GM12875 (cell line): ENCODE results near the gene NMNAT3.
"Not testable (repeated sequence)": the region's sequence is repeated elsewhere in the genome, so short reads cannot be mapped to it uniquely, and the experiment has no call there.

Experiments
- H3K4me3 ChIP-seq: one replicate; pipeline ENCODE4 v1.5.1; 2011; ENCODE audit warnings: low read depth, low read length, control low read depth
- TF ChIP-seq, protein P1 (sequence below): IDR thresholded peaks from 2 replicates; pipeline ENCODE4 v1.5.1; 2011; ENCODE audit warnings: low read depth, mild to moderate bottlenecking, control low read depth, inconsistent platforms, low read length, moderate library complexity, borderline replicate concordance; ENCODE audit not compliant: insufficient read depth

Gene NMNAT3

DNA sequence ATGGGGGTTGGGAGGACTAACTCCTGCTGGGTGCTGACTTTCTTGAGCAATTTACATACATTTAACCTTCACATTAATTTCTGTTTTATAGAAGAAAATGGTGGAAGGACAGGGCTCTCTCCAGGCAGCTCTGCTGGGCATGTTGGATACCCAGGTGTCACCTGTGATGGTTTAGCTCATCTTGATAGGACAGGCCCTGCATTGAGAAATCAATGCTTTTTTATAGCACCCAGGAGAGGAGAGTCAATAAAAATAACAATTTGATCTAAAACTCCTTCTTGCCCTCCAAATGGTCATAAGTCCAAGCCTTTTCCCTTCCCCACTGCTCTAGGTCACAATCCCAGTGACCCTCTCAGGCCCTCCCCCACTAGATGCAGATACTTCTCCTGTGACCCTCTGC lies 90.0 kb downstream of the NMNAT3 start:
- TF ChIP-seq, protein P1, sequence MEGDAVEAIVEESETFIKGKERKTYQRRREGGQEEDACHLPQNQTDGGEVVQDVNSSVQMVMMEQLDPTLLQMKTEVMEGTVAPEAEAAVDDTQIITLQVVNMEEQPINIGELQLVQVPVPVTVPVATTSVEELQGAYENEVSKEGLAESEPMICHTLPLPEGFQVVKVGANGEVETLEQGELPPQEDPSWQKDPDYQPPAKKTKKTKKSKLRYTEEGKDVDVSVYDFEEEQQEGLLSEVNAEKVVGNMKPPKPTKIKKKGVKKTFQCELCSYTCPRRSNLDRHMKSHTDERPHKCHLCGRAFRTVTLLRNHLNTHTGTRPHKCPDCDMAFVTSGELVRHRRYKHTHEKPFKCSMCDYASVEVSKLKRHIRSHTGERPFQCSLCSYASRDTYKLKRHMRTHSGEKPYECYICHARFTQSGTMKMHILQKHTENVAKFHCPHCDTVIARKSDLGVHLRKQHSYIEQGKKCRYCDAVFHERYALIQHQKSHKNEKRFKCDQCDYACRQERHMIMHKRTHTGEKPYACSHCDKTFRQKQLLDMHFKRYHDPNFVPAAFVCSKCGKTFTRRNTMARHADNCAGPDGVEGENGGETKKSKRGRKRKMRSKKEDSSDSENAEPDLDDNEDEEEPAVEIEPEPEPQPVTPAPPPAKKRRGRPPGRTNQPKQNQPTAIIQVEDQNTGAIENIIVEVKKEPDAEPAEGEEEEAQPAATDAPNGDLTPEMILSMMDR = no peak
- no peak overlapping the region for H3K4me3 ChIP-seq

DNA sequence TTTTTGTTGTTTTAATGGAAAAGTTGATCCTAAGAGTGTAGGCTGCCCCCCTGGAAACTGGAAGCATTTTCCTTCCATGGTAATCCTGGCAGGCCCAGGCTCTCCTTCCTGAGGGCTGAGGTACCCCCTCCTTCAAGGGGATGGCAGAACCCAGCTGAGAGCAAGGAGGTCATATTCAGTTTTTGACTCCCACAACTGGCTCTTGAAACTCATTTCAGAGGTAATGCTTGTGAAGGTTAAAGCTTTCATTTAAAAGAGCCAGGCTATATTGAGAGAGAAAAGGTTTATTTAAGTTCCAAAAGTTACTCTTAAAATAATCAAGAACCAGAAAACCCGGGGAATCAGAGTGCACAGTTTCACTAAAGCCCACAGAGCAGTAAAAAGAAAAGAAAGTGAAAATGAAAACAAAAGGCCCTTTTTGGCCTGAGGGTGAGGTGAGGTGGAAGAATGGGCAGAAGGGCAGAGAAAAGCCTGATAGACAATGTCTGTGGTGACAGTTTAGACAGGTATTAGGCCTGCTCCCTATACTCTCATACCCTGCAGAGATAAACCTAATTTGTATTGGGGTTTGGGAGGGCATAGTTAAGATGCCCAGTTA lies 91.3 kb downstream of the NMNAT3 start:
- TF ChIP-seq, protein P1 = no peak
- no peak overlapping the region for H3K4me3 ChIP-seq

DNA sequence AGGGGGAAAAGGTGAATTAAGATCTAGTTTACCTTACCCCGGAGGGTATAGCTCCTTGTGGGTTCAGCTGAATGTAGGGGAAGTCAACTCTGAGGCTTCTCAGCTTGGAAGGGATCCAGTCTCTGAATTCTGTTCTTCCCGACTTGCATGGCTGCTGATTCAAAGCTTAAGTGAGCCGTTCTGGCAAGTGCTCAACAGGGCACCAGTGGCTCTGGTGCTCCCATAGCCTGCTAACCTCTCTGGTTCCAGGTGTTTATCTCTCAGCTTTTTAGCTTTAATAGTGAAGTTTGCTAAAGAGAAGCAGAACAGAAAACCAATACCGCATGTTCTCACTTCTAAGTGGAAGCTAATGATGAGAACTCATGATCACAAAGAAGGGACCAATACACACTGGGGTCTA lies 92.0 kb downstream of the NMNAT3 start:
- no peak overlapping the region for H3K4me3 ChIP-seq
- TF ChIP-seq, protein P1 = no peak

DNA sequence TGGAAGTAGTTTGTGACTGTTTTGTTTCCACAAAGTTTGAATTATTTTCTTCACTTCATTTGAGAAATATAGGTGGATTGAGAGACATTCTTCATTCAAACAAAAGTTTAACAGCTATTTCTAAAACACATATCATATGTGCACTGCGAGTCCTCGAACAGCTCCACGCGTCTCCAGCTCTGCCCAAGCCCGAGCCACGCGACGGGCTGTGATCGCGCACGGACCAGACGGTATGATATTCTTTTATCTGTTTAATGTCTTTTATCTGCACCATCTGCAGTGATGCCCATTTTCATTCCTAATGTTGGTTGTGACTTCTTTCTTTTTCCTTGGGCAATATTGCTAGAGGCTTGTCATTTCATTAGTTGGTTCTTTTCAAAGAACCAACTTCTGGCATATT lies 94.1 kb downstream of the NMNAT3 start:
- H3K4me3 ChIP-seq = not testable (repeated sequence)

DNA sequence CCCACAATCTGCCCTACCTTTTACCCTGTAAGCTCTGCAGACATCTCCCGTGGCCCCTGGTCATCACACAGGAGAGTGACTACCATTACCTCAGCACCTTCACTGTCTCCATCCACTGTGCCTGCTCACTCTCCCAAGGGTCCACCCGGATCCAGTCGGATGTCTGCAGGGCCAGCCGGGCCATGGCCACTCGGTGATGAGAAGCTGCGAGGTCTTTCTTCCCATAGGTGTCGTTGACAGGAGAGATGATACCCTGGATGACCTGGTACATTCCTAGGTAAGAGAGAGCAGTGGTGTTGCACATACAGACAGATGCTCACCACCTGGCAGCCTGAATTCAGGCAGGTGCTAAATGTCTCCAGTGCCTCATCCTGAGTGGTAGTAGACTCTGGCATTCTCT lies 99.0 kb downstream of the NMNAT3 start:
- H3K4me3 ChIP-seq = no peak overlapping the region
- TF ChIP-seq, protein P1 = no peak

DNA sequence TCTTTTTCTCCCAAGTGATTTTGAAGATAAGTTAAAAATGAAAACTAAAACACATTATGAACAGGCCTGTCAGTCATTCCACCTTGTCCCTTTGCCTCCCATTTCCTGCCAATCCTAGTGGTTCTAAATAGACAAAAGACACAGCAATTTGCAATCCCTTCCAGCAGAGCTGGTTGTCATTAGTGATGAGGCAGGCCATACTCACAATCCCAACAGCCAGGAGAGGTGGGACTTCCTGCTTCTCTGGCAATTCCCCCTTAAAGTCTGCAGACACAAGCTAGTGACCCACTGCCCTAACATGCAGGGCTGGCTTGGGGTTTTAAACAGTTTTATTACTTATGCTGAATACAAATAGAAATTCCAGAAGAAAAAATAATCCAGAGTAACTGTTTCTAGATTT lies 99.9 kb downstream of the NMNAT3 start:
- no peak overlapping the region for H3K4me3 ChIP-seq
- TF ChIP-seq, protein P1 = no peak

DNA sequence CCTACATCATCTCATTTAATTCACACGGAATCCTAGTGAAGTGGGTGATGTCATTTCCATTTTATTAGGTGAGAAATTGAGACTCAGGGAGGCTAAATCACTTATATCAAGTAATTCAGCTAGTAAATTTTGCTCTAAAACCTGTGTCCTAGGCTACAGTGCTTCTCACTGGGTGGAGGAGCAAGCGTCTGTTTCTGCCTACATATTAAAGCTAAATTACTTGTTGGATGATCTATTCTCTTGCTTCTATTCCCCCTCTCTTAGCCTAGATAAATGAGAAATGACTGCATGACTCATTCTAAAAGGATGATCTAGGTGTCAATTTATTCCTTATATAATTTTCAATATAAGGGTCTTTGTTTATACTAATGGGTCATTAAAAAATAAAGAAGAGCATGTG lies 100.4 kb downstream of the NMNAT3 start:
- TF ChIP-seq, protein P1 = no peak
- H3K4me3 ChIP-seq = no peak overlapping the region
